Calu3 (cell line): ENCODE results near the gene DNAJB13. TPM values are rescaled to one million over a fixed set of nuclear protein-coding genes. Genes with fewer than 3 reads are reported as not detected.
A peak's percentile ranks its signal among the peaks of the same experiment; 100 is the strongest.
"Not testable (repeated sequence)": the region's sequence is repeated elsewhere in the genome, so short reads cannot be mapped to it uniquely, and the experiment has no call there.

ENCODE experiments used
- BruUV-seq: library from RNA; stranded (reverse); fragments of 400-500 nt; replicated peaks from 2 replicates; lab custom pipeline; 2021; lab: Mats Ljungman, UMichigan
- CTCF ChIA-PET: fragments of 300-600 bp; sonication (Branson Sonifier 250); formaldehyde crosslinking; loops from one replicate; lab custom pipeline; 2022; ENCODE audit warnings: antibody characterized with exemption; lab: Charles Lee
- DNase-seq: peaks from one replicate; pipeline ENCODE4 v3.0.0; 2022
- H3K27ac Mint-ChIP-seq: one replicate; pipeline ENCODE4 v1.8.0; 2022; ENCODE audit warnings: mixed read lengths; ENCODE audit not compliant: unreplicated experiment
- H3K27me3 Mint-ChIP-seq: one replicate; pipeline ENCODE4 v1.8.0; 2022; ENCODE audit warnings: mixed read lengths; ENCODE audit not compliant: unreplicated experiment
- H3K36me3 Mint-ChIP-seq: one replicate; pipeline ENCODE4 v1.8.0; 2022; ENCODE audit warnings: mild to moderate bottlenecking, moderate library complexity, mixed read lengths; ENCODE audit not compliant: insufficient read depth, unreplicated experiment
- H3K4me1 Mint-ChIP-seq: one replicate; pipeline ENCODE4 v1.8.0; 2022; ENCODE audit warnings: mild to moderate bottlenecking, low read depth, mixed read lengths; ENCODE audit not compliant: unreplicated experiment
- H3K4me3 Mint-ChIP-seq: one replicate; pipeline ENCODE4 v1.8.0; 2022; ENCODE audit warnings: mild to moderate bottlenecking, low read depth, moderate library complexity, mixed read lengths; ENCODE audit not compliant: unreplicated experiment
- H3K9me3 Mint-ChIP-seq: one replicate; pipeline ENCODE4 v1.8.0; 2022; ENCODE audit warnings: low read depth, mixed read lengths; ENCODE audit not compliant: unreplicated experiment
- intact Hi-C: fragments of 100-400 bp; cut with micrococcal nuclease; formaldehyde crosslinking; loops from one replicate; pipeline ENCODE4 v1.10.0; 2022; ENCODE audit not compliant: unreplicated experiment
- total RNA-seq: library from RNA; stranded (reverse); gene quantifications from 2 replicates; pipeline ENCODE4 v1.2.3, GENCODE V29; 2022
- TF ChIP-seq, protein P1 (sequence below): fragments of 200-600 bp; IDR thresholded peaks from one replicate; pipeline ENCODE4 v1.8.0; 2022; ENCODE audit warnings: antibody characterized with exemption; ENCODE audit not compliant: unreplicated experiment

Gene DNAJB13
- total RNA-seq, 1 experiment from 2014 or later, result 0.50 TPM

DNA sequence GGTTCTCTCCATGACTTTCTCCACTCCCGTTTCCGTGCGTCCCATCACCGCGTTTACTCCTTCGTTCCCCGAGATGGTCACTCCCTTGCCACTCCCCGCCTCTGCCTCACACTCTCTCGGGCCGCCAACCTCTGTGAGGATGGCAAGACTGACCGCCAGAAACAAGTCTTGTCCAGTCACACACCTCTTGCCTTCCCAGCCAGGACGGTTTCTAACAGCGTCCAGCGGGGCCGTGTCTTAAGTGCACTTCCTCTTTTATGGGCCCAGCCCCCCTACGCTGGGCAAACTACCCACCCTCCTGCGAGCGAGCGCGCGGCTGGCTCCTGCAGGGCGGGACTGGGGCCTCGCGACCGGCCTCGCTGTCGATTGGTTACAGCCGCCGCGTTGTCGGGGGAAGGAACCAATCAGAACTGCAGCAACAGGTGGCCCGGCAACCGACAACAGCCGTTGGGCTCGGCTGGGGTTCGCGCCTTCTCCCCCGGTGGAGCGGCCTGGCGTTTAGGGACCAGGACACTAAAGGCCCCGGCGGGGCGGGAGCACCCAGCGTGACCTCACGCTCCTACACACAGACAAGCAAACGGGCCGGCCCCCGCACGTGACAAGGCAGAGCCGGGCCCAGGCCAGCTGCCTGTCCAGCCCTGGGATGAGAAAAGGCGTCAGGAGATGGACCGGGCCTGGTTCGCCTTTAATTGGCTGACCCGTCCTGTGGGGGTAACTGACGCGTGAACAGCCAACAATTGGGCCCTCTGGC lies 32.3 kb downstream of the DNAJB13 start:
- no peaks in the 10 kb centered on the region for H3K27me3 Mint-ChIP-seq
- peaks cover 26% of the 10 kb centered on the region for H3K4me1 Mint-ChIP-seq
- BruUV-seq, result no TSS peak
- intact Hi-C loops, result no loop called here
- H3K27ac Mint-ChIP-seq, result peak overlapping the region; percentile 95
- peak overlapping the region; percentile 99 for H3K4me3 Mint-ChIP-seq
- CTCF ChIA-PET, result interaction anchor here (0.5 kb wide), 1 partner anchor 71 kb away, joined by 6 read pairs; no protein-coding TSS in a partner anchor
- DNase-seq, result peak; percentile 91
- H3K9me3 Mint-ChIP-seq, result no peaks in the 10 kb centered on the region
- peaks cover 28% of the 10 kb centered on the region for H3K36me3 Mint-ChIP-seq
- TF ChIP-seq, protein P1, sequence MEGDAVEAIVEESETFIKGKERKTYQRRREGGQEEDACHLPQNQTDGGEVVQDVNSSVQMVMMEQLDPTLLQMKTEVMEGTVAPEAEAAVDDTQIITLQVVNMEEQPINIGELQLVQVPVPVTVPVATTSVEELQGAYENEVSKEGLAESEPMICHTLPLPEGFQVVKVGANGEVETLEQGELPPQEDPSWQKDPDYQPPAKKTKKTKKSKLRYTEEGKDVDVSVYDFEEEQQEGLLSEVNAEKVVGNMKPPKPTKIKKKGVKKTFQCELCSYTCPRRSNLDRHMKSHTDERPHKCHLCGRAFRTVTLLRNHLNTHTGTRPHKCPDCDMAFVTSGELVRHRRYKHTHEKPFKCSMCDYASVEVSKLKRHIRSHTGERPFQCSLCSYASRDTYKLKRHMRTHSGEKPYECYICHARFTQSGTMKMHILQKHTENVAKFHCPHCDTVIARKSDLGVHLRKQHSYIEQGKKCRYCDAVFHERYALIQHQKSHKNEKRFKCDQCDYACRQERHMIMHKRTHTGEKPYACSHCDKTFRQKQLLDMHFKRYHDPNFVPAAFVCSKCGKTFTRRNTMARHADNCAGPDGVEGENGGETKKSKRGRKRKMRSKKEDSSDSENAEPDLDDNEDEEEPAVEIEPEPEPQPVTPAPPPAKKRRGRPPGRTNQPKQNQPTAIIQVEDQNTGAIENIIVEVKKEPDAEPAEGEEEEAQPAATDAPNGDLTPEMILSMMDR, result no peak

GRCh38 chr11:73983741-73984538 lies 33.1 kb downstream of the DNAJB13 start:
- no peak for DNase-seq
- Mint-ChIP-seq H3K27me3 (no peaks in the 10 kb centered on the region), H3K9me3 (no peaks in the 10 kb centered on the region), H3K27ac (peak overlapping the region; percentile 95), H3K36me3 (peaks cover 28% of the 10 kb centered on the region), H3K4me3 (peak overlapping the region; percentile 99), H3K4me1 (peaks cover 26% of the 10 kb centered on the region)
- CTCF ChIA-PET, result interaction anchor here (0.5 kb wide), 1 partner anchor 70 kb away, joined by 6 read pairs; no protein-coding TSS in a partner anchor
- BruUV-seq, result TSS peak; percentile 91
- TF ChIP-seq, protein P1, result no peak
- intact Hi-C loops, result no loop called here

DNA sequence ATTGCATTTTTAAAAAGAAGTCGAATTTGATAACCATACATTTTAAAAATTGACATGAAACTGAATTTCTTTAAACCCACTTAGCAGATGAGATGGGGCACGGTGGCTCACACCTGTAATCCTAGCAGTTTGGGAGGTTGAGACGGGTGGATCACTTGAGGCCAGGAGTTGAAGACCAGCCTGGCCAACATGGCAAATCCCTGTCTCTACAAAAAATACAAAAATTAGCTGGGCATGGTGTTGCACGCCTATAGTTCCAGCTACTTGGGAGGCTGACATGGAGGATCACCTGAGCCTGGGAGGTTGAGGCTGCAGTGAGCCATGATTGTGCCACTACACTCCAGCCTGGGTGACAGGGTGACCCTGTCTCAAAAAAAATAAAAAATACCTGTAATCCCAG lies 34.8 kb downstream of the DNAJB13 start:
- H3K27me3 Mint-ChIP-seq, H3K9me3 Mint-ChIP-seq, BruUV-seq, H3K4me3 Mint-ChIP-seq, intact Hi-C loops, DNase-seq, CTCF ChIA-PET, H3K27ac Mint-ChIP-seq: not testable (repeated sequence)
- Mint-ChIP-seq H3K4me1 (peaks cover 26% of the 10 kb centered on the region), H3K36me3 (peaks cover 22% of the 10 kb centered on the region)

GRCh38 chr11:73988227-73988626 lies 37.4 kb downstream of the DNAJB13 start:
- TF ChIP-seq, protein P1, result no peak
- CTCF ChIA-PET, result interaction anchor here (0.6 kb wide), 1 partner anchor 27 kb away, joined by 3 read pairs; no protein-coding TSS in a partner anchor
- no peak for DNase-seq
- H3K4me1 Mint-ChIP-seq, result peaks cover 9% of the 10 kb centered on the region
- H3K27ac Mint-ChIP-seq, result no peak overlapping the region
- H3K27me3 Mint-ChIP-seq, result no peaks in the 10 kb centered on the region
- H3K9me3 Mint-ChIP-seq, result no peaks in the 10 kb centered on the region
- peaks cover 4% of the 10 kb centered on the region for H3K36me3 Mint-ChIP-seq
- no peak overlapping the region for H3K4me3 Mint-ChIP-seq
- no TSS peak for BruUV-seq
- intact Hi-C loops, result no loop called here
